Measurements from ENCODE around the gene PTPRA. TPM values are rescaled to one million over a fixed set of nuclear protein-coding genes. Genes with fewer than 3 reads are reported as not detected.

PTPRA gene
- total and polyA plus RNA-seq, 2 of the 13 experiments (the other 11 are each of a cell fraction or from before 2014, with no cell fraction given), result 47.2 to 127 TPM

DNA sequence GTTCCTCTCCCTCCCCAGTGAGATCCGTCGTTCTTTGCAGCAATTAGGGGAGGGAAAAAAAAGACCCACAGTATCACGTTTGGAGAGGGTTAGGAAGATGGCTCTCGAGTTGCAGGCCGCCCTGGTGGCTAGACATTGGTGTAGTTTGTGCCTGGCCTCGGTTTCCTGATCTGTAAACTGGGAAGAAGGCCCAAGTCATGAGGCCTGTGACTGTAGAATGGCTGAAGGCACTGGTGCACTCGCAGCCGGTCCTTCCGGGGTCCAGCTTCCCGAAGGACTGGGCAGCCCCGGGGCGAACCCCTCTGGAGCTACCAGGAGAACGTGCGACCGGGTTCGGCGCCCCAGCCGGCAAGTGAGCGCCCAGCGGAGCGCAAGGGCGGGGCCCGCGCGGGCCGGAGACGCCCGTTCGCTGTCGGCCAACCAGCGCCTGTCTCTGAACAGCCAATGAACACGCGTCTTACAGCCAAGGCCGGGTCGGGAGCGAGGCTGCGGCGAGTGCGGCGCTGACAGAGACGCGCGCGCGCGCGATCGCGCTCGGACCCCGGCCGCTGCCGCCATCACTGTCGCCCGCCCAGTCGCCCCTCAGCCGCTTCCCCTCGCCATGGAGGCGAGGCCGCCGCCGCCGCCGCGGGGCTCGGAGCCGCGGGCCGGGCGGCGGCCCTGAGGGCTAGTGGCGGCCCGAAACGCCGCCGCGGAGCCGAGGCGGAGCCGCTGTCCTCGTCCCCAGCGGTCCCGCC is at the start of gene PTPRA (continued):
- TF ChIP-seq MTF2 (CRISPR knock-in tag; IDR thresholded peaks at IDR 0.05; ENCODE audit: borderline replicate concordance) (no peak), ZNF768 (CRISPR knock-in tag; IDR thresholded peaks at IDR 0.05) (peak; percentile 50; the same call in 1 of the 2 replicates), TERF1 (CRISPR knock-in tag; IDR thresholded peaks at IDR 0.05) (no peak), IRF2 (CRISPR knock-in tag; IDR thresholded peaks at IDR 0.05) (no peak; the same call in 1 of the 2 replicates), NKX3-1 (CRISPR knock-in tag; IDR thresholded peaks at IDR 0.05) (peak; percentile 67; the same call in 1 of the 2 replicates), ZNF652 (CRISPR knock-in tag; IDR thresholded peaks at IDR 0.05; ENCODE audit: borderline replicate concordance, low read depth) (no peak), PAWR (CRISPR knock-in tag; IDR thresholded peaks at IDR 0.05; ENCODE audit: borderline replicate concordance) (no peak), JDP2 (CRISPR knock-in tag; IDR thresholded peaks at IDR 0.05; ENCODE audit: borderline replicate concordance) (0 out of 2 replicates have a peak, but pooled peaks have one; percentile 1), TSC22D2 (CRISPR knock-in tag; IDR thresholded peaks at IDR 0.05; ENCODE audit: borderline replicate concordance) (peak; percentile 86; the same call in 1 of the 2 replicates), FOXA1 (IDR thresholded peaks at IDR 0.05) (no peak), FOXA1 (CRISPR knock-in tag; IDR thresholded peaks at IDR 0.05) (0 out of 2 replicates have a peak, but pooled peaks have one; percentile 23), ZNF432 (CRISPR knock-in tag; IDR thresholded peaks at IDR 0.05; ENCODE audit: borderline replicate concordance) (peak; percentile 78; the same call in 1 of the 2 replicates), ZNF263 (CRISPR knock-in tag; IDR thresholded peaks at IDR 0.05) (no peak; the same call in 1 of the 2 replicates), ZNF781 (CRISPR knock-in tag; IDR thresholded peaks at IDR 0.05; ENCODE audit: borderline replicate concordance, not compliant biosample characterization) (no peak), PRDM4 (CRISPR knock-in tag; IDR thresholded peaks at IDR 0.05; ENCODE audit: borderline replicate concordance) (no peak), CHCHD3 (CRISPR knock-in tag; IDR thresholded peaks at IDR 0.05) (0 out of 2 replicates have a peak, but pooled peaks have one; percentile 72), ATF1 (CRISPR knock-in tag; IDR thresholded peaks at IDR 0.05) (no peak), SALL1 (CRISPR knock-in tag; IDR thresholded peaks at IDR 0.05) (peak; percentile 47; the same call in 1 of the 2 replicates), MTF1 (CRISPR knock-in tag; IDR thresholded peaks at IDR 0.05) (no peak), ZFP36 (IDR thresholded peaks at IDR 0.05; ENCODE audit: borderline replicate concordance, low read depth, low read length, partially characterized antibody) (no peak)
- TF ChIP-seq, protein P1, sequence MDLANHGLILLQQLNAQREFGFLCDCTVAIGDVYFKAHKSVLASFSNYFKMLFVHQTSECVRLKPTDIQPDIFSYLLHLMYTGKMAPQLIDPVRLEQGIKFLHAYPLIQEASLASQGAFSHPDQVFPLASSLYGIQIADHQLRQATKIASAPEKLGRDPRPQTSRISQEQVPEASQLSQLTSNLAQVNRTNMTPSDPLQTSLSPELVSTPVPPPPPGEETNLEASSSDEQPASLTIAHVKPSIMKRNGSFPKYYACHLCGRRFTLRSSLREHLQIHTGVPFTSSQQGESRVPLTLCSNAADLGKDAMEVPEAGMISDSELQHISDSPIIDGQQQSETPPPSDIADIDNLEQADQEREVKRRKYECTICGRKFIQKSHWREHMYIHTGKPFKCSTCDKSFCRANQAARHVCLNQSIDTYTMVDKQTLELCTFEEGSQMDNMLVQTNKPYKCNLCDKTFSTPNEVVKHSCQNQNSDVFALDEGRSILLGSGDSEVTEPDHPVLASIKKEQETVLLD (CRISPR knock-in tag; IDR thresholded peaks at IDR 0.05; ENCODE audit: low read depth), result peak; percentile 44; the same call in 1 of the 2 replicates
- TF ChIP-seq, protein P2, sequence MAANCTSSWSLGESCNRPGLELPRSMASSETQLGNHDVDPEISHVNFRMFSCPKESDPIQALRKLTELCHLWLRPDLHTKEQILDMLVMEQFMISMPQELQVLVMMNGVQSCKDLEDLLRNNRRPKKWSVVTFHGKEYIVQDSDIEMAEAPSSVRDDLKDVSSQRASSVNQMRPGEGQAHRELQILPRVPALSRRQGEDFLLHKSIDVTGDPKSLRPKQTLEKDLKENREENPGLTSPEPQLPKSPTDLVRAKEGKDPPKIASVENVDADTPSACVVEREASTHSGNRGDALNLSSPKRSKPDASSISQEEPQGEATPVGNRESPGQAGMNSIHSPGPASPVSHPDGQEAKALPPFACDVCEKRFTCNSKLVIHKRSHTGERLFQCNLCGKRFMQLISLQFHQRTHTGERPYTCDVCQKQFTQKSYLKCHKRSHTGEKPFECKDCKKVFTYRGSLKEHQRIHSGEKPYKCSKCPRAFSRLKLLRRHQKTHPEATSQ (CRISPR knock-in tag; IDR thresholded peaks at IDR 0.05; ENCODE audit: borderline replicate concordance), result peak; percentile 37
- TF ChIP-seq, protein P3, sequence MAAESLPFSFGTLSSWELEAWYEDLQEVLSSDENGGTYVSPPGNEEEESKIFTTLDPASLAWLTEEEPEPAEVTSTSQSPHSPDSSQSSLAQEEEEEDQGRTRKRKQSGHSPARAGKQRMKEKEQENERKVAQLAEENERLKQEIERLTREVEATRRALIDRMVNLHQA (CRISPR knock-in tag; IDR thresholded peaks at IDR 0.05), result no peak
